Measurements from ENCODE around the gene CCDC171.
"Not testable (repeated sequence)": the region's sequence is repeated elsewhere in the genome, so short reads cannot be mapped to it uniquely, and the experiment has no call there.

CCDC171 gene

GRCh38 chr9:15572200-15572770, 19.4 kb downstream of the CCDC171 start:
- no peak for DNase-seq

- DNase-seq, result no peak
These were observed 23.7 kb downstream of the CCDC171 start for GRCh38 chr9:15576350-15577050.

GRCh38 chr9:15578714-15579113, 25.9 kb downstream of the CCDC171 start:
- DNase-seq, result no peak

- DNase-seq, result no peak
These were observed 31.5 kb downstream of the CCDC171 start for GRCh38 chr9:15584379-15584778.

- DNase-seq, result no peak
These were observed 39.5 kb downstream of the CCDC171 start for GRCh38 chr9:15592317-15592716.

- DNase-seq, result not testable (repeated sequence)
These were observed 40.1 kb downstream of the CCDC171 start for GRCh38 chr9:15592940-15593339.

GRCh38 chr9:15600666-15601330, 48.0 kb downstream of the CCDC171 start:
- not testable (repeated sequence) for DNase-seq

- DNase-seq, result no peak
These were observed 54.0 kb downstream of the CCDC171 start for GRCh38 chr9:15606643-15607472.

GRCh38 chr9:15612962-15613361, 60.1 kb downstream of the CCDC171 start:
- no peak for DNase-seq

GRCh38 chr9:15617782-15618181, 64.9 kb downstream of the CCDC171 start:
- DNase-seq, result no peak

- no peak for DNase-seq
These were observed 65.9 kb downstream of the CCDC171 start for GRCh38 chr9:15618540-15619331.

GRCh38 chr9:15622318-15622971, 69.6 kb downstream of the CCDC171 start:
- DNase-seq, result no peak

- no peak for DNase-seq
These were observed 82.9 kb downstream of the CCDC171 start for GRCh38 chr9:15635752-15636151.

- DNase-seq, result no peak
These were observed 87.3 kb downstream of the CCDC171 start for GRCh38 chr9:15640121-15640520.

GRCh38 chr9:15641291-15641690, 88.4 kb downstream of the CCDC171 start:
- no peak for DNase-seq

GRCh38 chr9:15642369-15642962, 89.6 kb downstream of the CCDC171 start:
- DNase-seq, result peak; percentile 23

- DNase-seq, result no peak
These were observed 117.4 kb downstream of the CCDC171 start for GRCh38 chr9:15670246-15670645.

GRCh38 chr9:15670894-15671293, 118.1 kb downstream of the CCDC171 start:
- DNase-seq, result no peak

- no peak for DNase-seq
These were observed 140.9 kb downstream of the CCDC171 start for GRCh38 chr9:15693701-15694100.

- DNase-seq, result no peak
These were observed 144.1 kb downstream of the CCDC171 start for GRCh38 chr9:15696979-15697378.

- no peak for DNase-seq
These were observed 144.6 kb downstream of the CCDC171 start for GRCh38 chr9:15697446-15697851.

Data from NCI-H2029 (cell line).